IPS DF 19.7 (cell line): ENCODE measurements around the gene CLNK.

Experiments
- DNase-seq: peaks from one replicate; pipeline ENCODE4 v3.0.0-alpha.2; 2013; ENCODE audit warnings: low read depth, low spot score

The CLNK gene, protein sequence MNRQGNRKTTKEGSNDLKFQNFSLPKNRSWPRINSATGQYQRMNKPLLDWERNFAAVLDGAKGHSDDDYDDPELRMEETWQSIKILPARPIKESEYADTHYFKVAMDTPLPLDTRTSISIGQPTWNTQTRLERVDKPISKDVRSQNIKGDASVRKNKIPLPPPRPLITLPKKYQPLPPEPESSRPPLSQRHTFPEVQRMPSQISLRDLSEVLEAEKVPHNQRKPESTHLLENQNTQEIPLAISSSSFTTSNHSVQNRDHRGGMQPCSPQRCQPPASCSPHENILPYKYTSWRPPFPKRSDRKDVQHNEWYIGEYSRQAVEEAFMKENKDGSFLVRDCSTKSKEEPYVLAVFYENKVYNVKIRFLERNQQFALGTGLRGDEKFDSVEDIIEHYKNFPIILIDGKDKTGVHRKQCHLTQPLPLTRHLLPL

DNA sequence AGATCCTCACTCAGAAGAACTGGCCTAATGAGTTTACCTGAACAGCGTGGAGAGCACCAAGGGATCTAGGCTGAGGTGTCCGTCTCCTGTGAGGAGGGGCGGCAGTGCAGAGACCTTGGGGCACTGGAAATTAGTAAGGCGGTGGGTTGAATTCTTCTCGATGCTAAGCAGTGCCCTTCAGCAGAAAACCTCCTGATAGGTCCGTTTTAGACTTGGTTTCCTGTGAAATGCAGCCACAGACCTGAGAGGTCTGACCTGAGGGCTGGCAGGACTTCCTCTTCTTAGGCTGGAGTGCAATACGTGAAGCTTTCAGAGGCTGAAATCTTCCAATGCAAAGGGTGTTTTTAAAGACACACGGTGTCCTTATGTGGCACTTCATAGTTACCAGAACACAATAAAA is at the start of gene CLNK:
Gene CLNK, minus strand, starts transcription at position 138 of the 400 bp plus-strand sequence. CDS start 16,899 bp downstream, outside the sequence.
- DNase-seq, result no peak

DNA sequence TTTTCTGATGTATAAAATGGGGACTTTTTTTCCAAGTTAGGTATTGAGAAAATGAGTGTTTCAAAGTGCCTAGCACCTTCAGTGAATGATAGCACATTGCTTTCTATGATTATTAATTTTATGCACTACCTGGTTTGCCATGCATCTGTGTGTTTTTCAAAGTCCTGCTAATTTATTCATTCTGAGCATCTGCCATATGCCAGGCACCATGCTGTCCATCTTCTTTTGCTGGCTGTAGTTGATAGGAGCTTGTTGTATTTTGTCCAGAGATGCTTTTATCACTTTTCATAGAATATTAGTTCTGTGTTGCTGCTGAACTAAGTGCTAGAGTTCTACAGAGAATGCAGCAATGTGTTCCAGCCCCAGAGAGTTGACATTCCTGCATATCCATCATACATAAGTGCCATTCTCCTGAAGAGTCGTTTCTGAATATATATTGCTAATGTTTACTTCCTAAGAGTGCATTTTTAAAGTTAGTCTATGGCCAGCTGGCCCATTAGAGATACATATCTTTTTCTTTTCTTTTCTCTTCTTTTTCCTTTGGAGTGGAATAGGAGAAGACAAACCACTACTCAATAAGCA is 49.0 kb upstream of the CLNK start:
- DNase-seq, result no peak

DNA sequence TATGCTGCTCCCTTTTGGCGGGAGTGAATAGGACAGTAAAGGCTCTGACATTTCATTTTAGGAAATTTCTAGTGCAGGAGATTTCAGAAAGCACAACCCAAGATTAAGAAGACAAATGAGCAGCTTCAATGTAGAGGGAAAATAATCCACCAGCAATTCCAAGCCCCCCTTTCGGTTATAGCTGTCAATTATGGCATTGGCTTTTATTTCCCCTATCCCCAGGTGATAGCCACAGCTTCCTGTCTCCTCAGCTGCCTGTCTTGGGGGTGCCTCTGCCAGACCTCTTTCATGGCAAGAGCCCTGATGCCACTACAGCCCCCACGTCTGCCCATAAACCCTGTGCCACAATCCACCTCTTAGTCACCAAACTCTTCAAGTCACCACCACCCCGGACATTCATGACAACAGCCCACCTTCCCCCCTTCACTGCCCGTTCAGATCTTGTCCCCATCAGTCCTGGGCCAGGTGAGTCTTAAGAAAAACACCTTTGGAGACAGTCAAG is 48.4 kb upstream of the CLNK start:
- DNase-seq, result no peak

DNA sequence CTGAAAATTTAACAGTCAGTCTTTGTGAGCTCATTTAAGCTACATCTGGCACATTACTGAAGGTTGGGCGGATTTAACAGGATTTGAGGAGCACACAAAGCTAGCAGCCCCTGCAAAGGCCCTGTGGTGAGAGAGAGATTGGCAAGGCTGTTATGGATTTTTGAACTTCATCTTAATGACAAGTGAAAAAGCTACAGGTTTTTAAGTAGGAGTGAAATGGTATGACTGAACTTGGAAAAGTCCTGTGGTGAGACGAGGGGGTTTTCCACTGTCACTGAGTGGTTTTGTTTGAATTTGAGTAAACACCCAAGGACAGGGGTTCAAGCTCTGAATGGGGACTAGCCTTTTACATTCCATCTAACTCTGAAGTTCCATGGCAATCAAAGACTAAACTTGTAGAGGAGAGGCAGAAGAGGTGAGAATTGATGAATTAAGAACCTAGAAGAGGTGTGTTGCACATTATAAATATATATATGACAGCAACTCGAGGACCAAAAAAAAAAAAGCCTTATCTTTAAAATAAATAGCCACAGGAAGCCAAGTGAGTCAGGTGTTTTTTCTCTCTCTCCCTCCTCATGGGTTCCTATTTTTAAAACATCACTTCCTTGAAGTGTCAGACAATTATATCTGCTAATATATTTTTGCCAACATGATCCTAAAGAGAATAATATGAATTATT is 47.8 kb upstream of the CLNK start:
- no peak for DNase-seq

DNA sequence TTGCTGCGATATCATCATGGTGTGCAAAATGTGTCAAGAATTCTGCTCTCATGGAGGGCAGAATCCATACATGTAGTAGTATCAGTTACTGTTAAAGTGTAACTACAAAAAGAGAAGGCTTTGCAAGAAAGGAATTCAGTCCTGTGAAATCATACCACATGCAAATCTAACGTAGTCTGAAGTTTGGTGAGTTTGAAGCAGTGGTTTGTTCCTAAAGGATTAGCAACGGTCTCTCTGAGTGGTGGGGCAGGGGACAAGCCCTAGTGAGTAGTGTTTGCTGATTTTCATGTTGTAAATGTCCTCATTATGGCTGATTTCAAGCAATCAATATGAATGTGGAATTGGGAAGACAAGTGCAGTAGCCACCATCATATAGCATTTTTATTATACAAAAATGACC is 47.1 kb upstream of the CLNK start:
- DNase-seq, result no peak

DNA sequence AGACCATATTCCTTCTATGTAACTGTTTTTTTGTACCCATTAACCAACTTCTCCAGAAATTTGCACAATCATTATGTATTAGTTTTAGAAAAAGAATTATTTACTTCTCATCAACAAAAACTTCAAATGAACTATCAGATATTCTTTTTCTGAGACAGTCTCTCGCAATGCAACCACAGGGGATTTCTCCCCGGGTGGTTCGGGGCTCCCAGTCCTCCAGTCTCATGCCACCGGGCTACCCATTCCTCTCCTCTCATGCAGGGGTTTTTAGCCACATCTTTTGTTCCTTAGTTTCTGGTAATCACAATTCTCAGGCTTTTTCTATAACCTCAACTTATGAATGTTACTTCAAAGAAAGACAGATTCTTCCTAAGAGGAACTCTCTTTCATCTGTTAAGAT is 46.6 kb upstream of the CLNK start:
- DNase-seq, result no peak

DNA sequence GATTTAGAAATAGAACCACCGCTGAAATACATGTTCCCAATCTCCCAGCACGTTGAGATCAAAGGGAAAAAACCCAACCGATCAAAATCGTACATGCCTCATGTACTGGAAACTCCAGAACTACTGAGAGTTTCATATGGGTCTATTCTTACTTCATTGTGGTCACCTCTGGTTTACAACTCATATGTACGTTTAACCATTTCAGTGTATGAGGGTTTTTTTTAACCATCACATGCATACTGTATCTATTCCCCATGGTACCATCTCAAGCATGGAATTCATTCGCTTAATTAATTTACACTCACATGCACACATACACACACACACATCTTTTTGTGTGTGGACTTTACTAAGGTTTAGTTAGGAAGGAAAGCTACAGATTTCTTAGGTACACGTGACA is 46.0 kb upstream of the CLNK start:
- no peak for DNase-seq

DNA sequence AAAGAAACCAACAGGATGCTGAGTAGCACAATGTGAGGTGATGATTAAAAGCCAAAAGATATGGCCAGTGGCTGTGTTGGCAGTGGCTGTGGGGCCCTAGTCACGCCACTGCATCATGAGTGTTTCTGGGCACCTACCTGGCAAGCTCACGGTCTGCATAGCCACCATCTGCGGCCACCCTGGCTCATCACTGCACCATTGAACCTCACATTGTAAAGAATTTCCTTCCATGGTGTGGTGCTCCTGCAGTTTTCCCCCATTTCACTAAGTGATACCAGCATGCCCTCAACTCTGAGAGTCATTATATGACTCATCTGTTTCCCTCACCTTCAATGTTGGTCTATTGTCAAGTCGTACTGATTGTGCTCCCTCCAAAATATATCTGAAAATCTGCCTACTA is 45.5 kb upstream of the CLNK start:
- DNase-seq, result no peak

DNA sequence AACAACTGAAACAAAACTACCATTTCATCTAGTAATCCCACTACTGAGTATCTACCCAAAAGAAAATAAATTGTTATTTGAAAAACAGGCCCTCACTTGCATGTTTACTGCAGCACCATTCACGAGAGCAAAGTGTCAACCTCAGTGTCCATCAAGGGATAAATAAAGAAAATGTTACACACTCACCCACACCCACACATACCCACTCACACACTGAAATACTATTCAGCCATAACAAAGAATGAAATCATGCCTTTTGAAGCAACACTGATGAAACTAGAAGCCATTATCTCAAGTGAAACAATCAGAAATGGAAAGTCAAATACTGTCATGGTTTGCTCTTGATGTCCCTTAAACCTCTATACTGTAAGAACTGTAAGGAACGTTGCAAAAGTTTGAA is 44.8 kb upstream of the CLNK start:
- DNase-seq, result no peak

DNA sequence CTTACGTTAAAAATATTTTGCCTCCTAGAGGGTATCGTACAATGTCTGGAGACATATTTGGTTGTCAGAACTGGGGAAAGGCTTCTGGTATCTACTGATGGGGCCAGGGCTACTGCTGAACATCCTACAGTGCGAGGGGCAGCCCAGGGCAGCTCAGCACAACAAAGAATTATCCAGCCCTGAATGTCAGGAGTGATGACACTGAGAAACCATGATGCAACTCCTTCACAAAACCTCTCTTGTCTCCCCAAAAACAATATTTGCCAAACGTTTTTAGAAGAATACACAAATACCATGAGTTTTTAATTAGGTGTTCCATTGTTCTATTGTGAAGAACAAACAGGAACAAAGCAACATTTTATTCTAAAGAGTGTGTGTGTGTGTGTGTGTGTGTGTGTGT is 43.4 kb upstream of the CLNK start:
- DNase-seq, result no peak

DNA sequence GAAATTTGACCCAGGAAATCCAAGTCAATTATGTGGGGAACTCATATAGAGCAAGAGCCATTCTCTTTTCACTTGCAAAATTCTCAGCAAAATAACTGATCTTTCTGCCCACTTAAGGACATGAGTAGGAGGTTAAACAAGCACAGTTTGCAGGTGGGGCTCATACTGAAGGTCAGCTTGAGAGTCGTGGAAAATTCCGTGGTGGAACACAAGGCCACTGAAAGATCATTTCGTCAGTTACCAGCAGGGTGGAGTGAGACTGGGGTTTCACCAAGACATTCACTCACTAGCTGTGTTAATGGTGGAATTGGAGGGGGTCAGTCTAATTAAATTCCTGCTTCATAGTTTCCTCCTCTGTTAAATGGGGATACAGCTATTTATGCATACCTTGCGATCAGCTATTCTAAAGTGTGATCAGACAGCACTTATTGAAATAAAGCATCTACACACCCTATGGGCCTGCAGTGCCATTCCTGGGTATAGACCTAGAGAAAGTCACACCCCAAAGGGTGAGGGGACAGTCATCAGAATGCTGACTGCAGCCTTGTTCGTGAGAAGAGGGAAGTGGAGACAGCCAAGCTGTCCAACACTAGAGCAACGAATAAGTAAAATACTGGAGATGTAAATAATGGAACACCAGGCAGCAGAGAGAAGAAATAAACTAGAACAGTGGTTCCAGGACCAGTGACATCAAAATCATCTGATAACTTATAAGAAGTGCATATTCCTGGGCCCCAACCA is 42.7 kb upstream of the CLNK start:
- DNase-seq, result no peak

DNA sequence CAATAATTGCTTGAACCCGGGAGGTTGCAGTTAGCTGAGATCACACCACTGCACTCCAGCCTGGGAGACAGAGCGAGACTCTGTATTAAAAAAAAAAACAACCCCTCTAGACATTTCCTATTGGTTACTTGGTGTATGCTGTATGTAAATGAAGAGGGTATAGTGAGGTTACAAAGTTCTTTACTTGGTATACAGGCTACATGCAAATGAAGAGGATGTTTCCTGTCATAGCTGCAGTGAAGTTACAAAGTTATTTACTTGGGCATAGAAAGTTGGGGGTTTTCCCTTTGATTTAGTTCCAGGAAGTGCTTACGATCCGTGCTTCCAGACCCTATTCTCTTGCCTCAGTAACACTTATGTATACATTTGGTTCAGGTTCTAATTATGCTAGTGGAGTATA is 38.4 kb upstream of the CLNK start:
- no peak for DNase-seq

DNA sequence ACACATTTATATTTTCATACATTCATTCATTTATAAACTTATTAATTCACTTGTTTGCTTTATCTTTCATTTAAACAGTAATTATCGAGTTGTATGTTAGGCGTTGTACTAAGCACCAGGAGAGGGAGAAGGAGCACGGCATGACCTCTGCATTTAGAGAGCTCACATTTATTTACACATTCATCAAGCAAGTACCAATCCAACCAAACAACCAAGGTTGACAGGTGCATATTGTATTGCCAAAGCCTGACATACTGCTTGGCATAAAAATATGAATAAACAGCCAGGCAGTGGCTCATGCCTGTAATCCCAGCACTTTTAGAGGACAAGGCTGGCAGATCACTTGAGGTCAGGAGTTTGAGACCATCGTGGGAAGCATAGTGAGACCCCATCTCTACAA is 37.0 kb upstream of the CLNK start:
- no peak for DNase-seq

DNA sequence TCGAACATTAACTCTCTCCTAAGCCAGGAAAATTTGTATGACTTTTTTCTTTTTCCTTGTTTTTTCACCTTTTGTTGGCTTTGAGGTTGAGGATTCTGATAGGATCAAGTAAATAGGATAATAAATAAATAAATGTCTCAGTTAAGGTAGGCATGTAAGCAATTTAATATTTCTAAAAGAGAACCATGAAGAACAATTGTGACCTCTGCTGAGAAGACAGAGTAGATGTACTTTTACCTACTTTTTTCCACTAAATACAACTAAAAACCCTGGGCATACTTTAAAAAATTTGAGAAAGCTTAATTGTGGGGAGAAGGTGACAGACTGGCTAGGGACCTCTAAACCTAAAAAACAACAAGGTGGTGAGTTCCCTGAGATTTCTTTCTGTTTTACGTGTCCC is 31.6 kb upstream of the CLNK start:
- no peak for DNase-seq

DNA sequence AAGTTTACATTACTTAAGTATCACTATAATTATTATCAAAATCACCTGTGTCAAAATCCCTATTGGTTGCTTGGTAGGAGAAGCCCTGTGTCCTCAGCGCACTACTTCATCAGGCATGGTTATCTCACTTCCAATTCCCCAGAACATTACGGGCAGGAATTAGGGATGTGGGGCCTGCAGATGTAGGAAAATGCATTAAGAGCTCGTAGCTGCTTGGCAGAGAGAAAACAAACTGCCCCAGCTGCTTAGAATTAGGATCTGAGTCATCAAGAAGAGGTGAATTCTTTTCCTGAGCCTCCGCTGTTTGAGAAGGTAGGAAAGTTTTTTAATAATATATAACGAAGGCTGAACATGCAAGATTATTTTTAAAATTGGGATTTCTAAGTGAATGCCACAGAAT is 31.1 kb upstream of the CLNK start:
- no peak for DNase-seq

DNA sequence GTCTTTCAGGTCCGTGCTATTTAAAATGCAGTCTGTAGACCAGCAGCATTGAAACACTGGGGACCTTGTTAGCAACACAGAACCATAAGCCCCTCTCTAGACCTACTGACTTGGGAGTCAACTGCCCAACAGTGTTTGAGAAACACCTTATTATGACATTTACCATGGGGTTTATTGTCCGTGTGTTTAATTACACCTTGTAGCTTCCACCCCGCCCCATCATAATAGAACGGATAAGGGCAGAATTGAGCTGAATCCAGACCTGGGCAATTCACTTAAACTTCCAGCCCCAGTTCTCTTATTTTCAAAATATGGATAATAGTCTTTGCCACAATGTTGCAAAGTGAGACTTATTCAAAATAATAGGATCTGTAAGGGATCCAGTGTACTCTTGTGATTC is 30.6 kb upstream of the CLNK start:
- DNase-seq, result no peak

DNA sequence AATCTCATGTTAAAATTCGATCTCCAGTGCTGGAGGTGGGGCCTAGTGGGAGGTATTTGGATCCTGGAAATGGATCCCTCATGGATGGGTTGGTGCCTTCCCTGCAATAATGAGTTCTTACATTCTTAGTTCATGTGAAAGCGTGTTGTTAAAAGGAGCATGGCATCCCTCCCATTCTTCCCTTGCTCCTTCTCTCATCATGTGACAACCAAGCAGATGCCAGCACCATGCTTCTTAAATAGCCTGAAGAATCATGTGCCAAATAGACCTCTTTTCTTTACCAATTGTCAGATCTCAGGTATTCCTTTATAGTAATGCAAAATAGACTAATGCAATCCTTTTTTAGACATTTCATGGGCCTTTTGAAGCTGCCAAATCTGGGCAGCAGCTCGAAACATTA is 29.0 kb upstream of the CLNK start:
- no peak for DNase-seq

DNA sequence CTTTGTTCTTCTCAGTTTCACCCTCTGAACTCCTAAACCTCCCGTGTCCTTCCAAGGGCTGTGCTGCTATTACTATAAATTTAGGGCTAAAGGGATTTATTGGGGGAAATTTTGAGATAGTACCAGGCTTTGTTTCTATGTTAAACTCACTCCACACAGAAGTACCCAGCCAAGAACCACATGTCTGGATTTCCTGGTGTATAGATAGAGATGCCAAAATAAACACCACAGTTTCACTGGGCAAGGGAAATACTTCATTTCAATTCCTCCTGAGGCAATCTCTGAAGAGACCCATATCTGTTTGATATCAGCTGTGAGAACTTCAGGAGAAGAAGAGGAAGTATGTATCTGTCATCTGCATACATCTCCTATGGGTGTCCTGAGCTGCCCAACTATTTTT is 21.7 kb upstream of the CLNK start:
- DNase-seq, result no peak

DNA sequence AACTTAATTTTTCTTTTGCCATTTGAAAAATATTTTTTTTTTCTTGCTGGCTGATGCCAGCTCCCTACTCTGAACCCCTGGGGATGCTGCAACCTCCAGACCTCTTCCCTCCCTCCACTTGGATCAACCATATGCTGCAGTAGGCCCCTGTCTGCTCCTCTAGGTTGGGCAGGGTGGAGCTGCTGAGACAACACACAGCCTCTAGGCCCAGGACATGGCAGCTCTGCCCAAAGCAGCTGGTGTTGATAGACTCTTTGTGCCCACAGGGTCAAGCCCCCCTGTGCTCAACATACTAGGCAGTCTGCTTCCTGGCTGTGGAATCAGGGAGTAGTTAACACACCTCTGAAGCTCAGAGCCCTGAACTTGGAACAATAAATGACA is 19.9 kb upstream of the CLNK start:
- DNase-seq, result no peak

DNA sequence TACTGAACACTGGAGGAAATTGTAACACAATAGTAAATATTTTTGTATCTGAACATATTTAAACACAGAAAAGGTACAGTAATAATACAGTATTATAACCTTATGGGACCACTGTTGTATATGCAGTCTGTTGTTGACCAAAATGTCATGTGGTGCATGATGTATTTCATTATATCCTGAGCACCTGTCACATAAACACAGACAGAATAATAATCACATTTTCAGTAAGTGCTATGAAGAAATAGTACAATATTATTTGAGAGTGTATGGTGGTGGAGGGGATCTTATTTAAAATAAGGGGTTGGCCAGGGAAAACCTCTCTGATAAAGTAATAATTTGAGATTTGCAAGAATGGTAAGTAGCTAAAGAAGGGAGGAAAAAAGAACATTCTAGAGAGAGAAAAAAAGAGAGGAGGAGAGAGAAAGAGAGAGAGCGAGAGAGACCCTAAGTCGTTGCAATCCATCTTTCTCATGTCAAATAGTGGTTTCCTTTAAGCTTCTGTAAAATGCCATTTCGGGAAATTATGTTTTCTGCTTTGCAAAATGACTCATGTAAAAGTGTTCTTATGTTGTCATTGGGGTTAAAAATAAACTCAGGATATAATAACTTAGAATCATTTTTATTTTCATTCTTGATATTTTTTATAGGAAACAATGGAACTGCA is 19.3 kb upstream of the CLNK start:
- DNase-seq, result no peak

DNA sequence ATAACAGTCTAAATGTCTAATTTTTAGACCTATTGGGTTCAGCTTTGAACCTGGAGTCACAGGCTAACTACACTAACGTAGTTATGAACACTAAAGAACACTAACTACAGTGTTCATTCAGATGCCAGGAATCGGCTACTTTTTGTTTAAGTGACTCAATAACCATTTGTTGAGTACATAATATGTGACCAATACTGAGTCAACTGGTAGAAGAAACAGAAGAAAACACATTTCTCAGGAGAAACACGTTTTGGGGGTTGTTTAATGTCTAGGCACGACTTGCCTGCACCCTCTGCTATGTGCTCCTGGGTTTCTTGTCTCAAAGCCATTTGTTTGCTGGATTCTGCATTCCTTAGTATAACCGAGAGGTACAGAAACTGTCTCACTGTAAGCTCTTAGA is 18.6 kb upstream of the CLNK start:
- DNase-seq, result no peak
